HG03521 (cell line): ENCODE results near the gene APELA.
A peak's percentile ranks its signal among the peaks of the same experiment; 100 is the strongest.
"Not testable (repeated sequence)": the region's sequence is repeated elsewhere in the genome, so short reads cannot be mapped to it uniquely, and the experiment has no call there.

ENCODE experiments used
- ATAC-seq: cut with Tn5 transposase; IDR thresholded peaks from one replicate; pipeline ENCODE4 v1.9.1; 2021; ENCODE audit warnings: mild to moderate bottlenecking, moderate library complexity; ENCODE audit not compliant: unreplicated experiment

Gene APELA

GRCh38 chr4:164876700-164877324 lies at the start of gene APELA:
TSS of gene APELA (plus strand) at chr4:164877178. CDS start at chr4:164877332, 154 bp downstream.
- ATAC-seq = peak; percentile 98

GRCh38 chr4:164828955-164829354 lies 48.0 kb upstream of the APELA start:
- ATAC-seq = no peak

- ATAC-seq = no peak
Measured at GRCh38 chr4:164846566-164846965, 30.4 kb upstream of the APELA start.

- ATAC-seq = no peak
Measured at GRCh38 chr4:164847016-164847415, 30.0 kb upstream of the APELA start.

- no peak for ATAC-seq
Measured at GRCh38 chr4:164847967-164848649, 28.9 kb upstream of the APELA start.

- no peak for ATAC-seq
Measured at GRCh38 chr4:164856396-164856795, 20.6 kb upstream of the APELA start.

GRCh38 chr4:164866817-164867490 lies 10.0 kb upstream of the APELA start:
- ATAC-seq = no peak

- ATAC-seq = no peak
Measured at GRCh38 chr4:164871673-164872072, 5.3 kb upstream of the APELA start.

- ATAC-seq = no peak
Measured at GRCh38 chr4:164872481-164872880, 4.5 kb upstream of the APELA start.

- ATAC-seq = no peak
Measured at GRCh38 chr4:164874789-164875188, 2.2 kb upstream of the APELA start.

GRCh38 chr4:164880489-164881262 lies 3.7 kb downstream of the APELA start:
- no peak for ATAC-seq

- ATAC-seq = no peak
Measured at GRCh38 chr4:164888096-164888715, 11.2 kb downstream of the APELA start.

GRCh38 chr4:164890691-164891090 lies 13.7 kb downstream of the APELA start:
- no peak for ATAC-seq

- peak; percentile 68 for ATAC-seq
Measured at GRCh38 chr4:164892018-164892417, 15.0 kb downstream of the APELA start.

GRCh38 chr4:164894702-164895101 lies 17.7 kb downstream of the APELA start:
- ATAC-seq = peak; percentile 69

GRCh38 chr4:164902608-164903007 lies 25.6 kb downstream of the APELA start:
- ATAC-seq = no peak

- ATAC-seq = no peak
Measured at GRCh38 chr4:164904336-164904735, 27.4 kb downstream of the APELA start.

- ATAC-seq = no peak
Measured at GRCh38 chr4:164904941-164905340, 28.0 kb downstream of the APELA start.

GRCh38 chr4:164906368-164906767 lies 29.4 kb downstream of the APELA start:
- no peak for ATAC-seq

GRCh38 chr4:164913506-164913905 lies 36.5 kb downstream of the APELA start:
- not testable (repeated sequence) for ATAC-seq

GRCh38 chr4:164918956-164919355 lies 42.0 kb downstream of the APELA start:
- no peak for ATAC-seq
